IMR-90 (cell line): Measurements from ENCODE around the gene DUSP2.

Experiments used
- BHLHE40 ChIP-seq: fragments of 150-350 bp; IDR thresholded peaks from 2 replicates; pipeline ENCODE4 v1.6.1; 2016; ENCODE audit warnings: mild to moderate bottlenecking, low read depth, low read length
- CHD1 ChIP-seq: IDR thresholded peaks from 2 replicates; pipeline ENCODE4 v1.6.1; 2012; ENCODE audit warnings: low read depth, low read length, improper control_type of control experiment
- FOS ChIP-seq: fragments of 150-350 bp; IDR thresholded peaks from 2 replicates; pipeline ENCODE4 v1.6.1; 2016; ENCODE audit warnings: low read depth, low read length
- MAFK ChIP-seq: IDR thresholded peaks from 2 replicates; pipeline ENCODE4 v1.6.1; 2012; ENCODE audit warnings: low read depth, low read length, improper control_type of control experiment
- POLR2A ChIP-seq: IDR thresholded peaks from 2 replicates; pipeline ENCODE4 v1.6.1; 2012; ENCODE audit warnings: mild to moderate bottlenecking, low read depth, low read length
- RFX5 ChIP-seq: IDR thresholded peaks from 2 replicates; pipeline ENCODE4 v1.8.0; 2012; ENCODE audit warnings: low read depth, mild to moderate bottlenecking, low read length, moderate library complexity
- TF ChIP-seq, protein P1 (sequence below): conservative IDR thresholded peaks from 2 replicates; pipeline ENCODE4 v1.5.1; 2012; ENCODE audit warnings: mild to moderate bottlenecking, low read depth, low read length, improper control_type of control experiment
- TF ChIP-seq, protein P2 (sequence below): fragments of 150-350 bp; IDR thresholded peaks from 2 replicates; pipeline ENCODE4 v1.6.1; 2016; ENCODE audit warnings: low read depth, mild to moderate bottlenecking, low read length, moderate library complexity, borderline replicate concordance

DNA sequence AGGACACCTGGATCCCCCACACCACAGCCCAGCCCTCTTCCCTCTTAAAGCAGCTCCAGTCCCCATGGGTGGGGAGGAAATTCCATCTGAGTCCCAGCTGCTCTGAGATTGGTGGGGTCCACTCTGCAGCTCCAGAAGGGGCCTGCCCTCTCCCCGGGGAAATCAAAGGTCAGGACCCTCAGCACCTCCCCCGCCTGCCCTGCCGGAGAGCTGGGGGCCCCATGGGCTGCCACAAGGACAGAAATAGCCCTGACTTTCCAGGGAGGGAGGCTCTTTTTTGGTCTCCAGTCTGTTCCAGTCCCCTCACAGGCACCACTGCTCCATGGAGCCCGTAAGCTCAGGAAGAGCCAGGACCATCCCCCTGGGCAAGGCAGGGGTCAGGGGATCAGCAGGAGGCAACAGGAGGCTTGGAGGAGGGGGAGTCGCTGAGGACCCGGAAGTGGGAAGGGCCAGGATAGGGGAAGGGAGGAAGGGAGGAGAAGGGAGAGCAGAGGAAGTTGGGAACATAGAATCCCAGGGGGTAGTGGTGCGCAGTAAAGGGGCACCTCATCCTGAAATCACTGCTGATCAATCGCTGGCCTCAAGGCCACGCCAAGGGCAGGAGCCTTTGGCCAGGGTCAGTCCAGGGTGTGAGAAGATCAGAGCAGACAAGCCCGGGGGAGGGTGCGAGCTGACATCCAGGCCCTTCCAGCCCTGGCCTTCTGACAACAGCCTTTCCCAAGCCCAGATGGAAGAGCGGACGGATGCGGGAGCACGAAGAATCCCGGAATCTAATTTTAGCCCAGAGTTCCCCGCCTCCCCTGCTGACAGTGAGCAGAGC lies 36.5 kb downstream of the DUSP2 start:
- TF ChIP-seq MAFK (no peak), RFX5 (no peak), CHD1 (no peak), POLR2A (no peak), FOS (no peak), BHLHE40 (no peak)
- TF ChIP-seq, protein P1, sequence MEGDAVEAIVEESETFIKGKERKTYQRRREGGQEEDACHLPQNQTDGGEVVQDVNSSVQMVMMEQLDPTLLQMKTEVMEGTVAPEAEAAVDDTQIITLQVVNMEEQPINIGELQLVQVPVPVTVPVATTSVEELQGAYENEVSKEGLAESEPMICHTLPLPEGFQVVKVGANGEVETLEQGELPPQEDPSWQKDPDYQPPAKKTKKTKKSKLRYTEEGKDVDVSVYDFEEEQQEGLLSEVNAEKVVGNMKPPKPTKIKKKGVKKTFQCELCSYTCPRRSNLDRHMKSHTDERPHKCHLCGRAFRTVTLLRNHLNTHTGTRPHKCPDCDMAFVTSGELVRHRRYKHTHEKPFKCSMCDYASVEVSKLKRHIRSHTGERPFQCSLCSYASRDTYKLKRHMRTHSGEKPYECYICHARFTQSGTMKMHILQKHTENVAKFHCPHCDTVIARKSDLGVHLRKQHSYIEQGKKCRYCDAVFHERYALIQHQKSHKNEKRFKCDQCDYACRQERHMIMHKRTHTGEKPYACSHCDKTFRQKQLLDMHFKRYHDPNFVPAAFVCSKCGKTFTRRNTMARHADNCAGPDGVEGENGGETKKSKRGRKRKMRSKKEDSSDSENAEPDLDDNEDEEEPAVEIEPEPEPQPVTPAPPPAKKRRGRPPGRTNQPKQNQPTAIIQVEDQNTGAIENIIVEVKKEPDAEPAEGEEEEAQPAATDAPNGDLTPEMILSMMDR: no peak
- TF ChIP-seq, protein P2, sequence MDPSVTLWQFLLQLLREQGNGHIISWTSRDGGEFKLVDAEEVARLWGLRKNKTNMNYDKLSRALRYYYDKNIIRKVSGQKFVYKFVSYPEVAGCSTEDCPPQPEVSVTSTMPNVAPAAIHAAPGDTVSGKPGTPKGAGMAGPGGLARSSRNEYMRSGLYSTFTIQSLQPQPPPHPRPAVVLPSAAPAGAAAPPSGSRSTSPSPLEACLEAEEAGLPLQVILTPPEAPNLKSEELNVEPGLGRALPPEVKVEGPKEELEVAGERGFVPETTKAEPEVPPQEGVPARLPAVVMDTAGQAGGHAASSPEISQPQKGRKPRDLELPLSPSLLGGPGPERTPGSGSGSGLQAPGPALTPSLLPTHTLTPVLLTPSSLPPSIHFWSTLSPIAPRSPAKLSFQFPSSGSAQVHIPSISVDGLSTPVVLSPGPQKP: no peak
